ENCODE measurements around the gene CACNG4.
"Not testable (repeated sequence)": the region's sequence is repeated elsewhere in the genome, so short reads cannot be mapped to it uniquely, and the experiment has no call there.

Gene CACNG4

DNA sequence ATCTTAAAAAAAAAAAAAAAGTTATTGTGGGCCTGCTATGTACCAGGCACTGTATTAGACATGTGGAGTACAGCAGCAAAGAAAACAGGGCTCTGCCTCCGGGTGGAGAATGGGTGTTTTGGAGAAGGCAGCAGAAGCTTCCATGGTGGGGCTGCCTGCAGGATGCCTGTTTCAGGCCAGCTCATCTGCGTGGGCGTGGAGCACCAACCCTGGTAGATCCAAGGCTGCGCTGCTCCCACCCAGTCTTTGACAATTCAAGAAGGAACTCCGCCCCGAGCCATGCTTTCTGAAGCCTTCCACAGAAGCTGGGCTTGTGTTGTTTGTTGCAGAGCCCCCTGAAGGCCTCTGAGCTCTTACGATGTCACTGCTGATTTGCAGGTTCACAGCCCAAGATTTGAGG lies 56.7 kb downstream of the CACNG4 start:
- DNase-seq, result no peak

DNA sequence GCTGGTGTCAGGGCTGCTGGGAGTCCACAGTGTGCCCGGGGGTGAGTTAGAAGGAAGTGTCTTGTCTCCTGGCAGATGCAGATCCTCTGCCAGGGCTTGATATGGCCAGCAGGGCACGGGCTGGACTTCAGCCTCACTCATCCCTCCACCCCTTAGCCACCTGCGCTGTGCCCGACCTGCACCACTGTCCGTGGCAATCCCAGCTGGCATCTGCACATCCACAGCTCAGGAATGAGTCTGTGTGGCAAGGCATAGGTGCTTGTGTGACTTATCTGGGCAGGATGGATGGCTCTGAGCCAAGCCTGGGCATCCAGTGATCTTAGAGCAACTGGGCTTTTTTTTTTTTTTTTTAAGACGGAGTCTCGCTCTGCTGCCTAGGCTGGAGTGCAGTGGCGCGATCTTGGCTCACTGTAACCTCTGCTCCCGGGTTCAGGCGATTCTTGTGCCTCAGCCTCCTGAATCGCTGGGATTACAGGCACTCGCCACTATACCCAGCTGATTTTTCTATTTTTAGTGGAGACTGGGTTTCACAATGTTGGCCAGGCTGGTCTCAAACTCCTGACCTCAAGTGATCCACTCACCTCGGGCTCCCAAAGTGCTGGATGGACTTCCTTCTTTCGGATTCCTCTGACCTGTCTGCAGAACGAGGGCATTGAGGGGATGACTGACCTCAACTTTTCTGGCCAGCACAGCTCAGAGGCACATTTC lies 57.4 kb downstream of the CACNG4 start:
- DNase-seq, result no peak

DNA sequence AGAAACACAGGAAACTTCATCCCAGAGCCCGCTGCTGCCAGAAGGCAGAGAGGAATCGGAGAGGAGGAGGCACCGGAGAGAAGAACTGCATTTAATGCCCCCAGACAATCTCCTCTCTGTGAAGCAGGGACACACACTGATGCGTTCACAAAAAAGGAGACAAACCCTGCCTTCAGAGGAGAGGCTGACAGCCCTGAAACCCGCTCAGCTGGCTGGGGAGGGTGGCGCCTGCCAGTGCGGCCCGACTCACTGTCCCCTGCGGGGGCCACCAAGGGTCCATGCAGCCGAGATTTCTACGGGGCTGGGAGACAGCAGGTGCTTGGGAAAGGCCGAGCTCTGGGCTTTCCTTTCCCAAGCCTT lies 57.9 kb downstream of the CACNG4 start:
- DNase-seq, result no peak

DNA sequence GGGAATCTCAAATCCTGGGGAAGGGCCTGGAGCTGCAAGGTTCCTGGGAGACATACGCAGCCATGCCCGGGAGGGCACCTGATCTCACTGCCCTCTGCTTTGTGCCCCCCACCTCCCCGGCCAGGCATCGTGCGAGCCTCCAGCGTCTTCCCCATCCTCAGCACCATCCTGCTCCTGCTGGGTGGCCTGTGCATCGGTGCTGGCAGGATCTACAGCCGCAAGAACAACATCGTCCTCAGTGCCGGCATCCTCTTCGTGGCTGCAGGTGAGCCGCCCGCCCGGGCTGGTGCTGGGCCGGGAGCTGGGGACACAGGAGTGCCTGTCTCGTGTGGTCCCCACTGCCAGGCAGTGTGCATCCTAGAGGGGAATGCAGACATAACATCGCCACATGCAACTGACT lies 60.2 kb downstream of the CACNG4 start:
- no peak for DNase-seq

DNA sequence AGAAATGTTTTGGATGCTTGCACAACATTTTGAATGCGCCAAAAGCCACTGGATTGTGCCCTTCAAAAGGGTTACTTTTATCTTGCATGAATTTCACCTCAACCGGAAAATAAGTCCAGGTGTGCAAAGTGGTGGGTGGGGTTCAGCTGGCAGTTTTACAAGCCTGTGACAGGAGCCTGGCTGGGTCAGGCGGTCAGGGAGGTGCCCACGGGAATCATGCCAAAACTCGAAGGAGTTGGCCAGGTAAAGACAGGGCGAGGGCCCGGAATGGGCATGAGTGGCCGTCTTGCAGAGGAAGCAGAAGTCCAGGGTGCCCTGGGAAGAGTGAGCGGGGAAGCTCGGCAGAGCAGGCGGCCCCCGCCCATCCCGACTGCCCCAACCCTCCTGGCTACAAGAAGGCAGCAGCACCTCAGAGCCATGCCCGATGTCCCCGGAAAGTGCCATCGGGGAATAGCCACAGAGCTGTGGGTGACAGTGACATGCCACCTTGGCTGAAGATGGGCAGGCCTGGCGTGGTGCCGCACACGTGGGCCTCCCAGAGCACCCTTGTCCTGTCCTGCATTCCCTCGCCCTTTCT lies 60.8 kb downstream of the CACNG4 start:
- no peak for DNase-seq

DNA sequence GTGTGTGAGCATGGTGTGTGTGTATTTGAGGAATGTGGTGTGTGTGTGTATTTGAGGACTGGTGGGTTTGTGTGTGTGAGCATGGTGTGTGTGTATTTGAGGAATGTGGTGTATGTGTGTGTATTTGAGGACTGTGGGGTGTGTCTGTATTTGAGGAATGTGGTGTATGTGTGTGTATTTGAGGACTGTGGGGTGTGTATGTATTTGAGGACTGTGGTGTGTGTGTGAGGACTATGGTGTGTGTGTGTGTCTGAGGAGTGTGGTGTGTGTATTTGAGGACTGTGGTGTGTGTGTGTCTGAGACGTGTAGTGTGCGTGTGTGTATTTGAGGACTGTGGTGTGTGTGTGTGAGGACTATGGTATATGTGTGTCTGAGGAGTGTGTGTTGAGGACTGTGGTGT lies 61.8 kb downstream of the CACNG4 start:
- DNase-seq, result no peak

DNA sequence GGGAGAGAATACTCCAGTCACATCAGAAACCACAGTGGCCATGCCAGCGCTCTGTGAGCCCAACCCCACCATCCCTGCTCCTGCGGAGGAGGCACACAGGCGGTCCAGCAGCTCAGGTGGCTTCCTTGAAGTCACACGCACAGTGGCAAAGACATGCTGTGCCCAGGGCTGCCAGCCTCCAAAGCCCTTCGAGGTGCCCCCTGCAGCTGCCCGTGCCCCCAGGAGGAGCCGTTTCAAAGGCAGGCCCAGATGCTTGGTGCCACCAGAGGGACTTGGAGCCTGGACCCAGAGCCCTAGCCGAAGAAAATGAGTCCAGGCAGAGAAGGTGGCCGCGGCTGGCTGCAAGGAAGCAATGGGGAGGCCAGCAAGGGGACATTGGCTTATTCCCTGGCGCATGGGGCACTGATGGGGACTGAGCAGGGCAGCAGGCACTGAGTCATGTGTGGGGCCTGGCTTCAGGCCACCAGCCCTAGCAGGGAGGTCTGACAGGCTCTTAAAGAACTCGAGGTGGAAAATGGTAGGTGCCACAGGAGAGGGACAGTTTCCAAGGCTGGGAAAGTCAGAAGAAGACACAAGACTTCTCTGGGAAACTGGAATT lies 62.6 kb downstream of the CACNG4 start:
- no peak for DNase-seq

DNA sequence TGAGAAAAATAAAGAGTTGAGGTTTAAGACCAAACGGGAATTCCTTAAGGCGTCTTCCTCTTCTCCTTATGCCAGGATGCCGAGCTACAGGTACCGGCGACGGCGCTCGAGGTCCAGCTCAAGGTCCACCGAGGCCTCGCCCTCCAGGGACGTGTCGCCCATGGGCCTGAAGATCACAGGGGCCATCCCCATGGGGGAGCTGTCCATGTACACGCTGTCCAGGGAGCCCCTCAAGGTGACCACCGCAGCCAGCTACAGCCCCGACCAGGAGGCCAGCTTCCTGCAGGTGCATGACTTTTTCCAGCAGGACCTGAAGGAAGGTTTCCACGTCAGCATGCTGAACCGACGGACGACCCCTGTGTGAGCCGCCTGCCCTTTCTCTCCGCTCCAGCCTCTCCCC lies 66.1 kb downstream of the CACNG4 start:
- DNase-seq, result no peak

DNA sequence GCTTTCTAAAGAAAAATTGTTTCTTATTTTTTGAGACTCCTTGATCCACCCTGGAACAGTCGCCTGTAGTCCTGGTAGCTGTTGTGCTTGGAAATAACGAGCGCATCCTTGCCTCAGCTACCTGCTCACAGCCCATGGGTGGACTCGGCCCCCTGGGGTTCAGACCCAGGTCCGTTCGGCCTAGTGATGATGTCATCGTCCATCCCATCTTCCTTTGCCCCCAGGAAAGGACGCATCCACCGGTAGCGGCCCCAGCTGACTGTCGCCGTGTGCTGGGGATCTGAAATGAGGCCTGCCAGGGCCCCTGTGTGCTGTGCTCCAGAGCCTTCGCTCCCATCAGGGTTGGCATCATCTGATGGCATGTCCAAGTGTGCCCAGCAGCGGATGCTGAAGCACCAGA lies 67.9 kb downstream of the CACNG4 start:
- DNase-seq, result no peak

DNA sequence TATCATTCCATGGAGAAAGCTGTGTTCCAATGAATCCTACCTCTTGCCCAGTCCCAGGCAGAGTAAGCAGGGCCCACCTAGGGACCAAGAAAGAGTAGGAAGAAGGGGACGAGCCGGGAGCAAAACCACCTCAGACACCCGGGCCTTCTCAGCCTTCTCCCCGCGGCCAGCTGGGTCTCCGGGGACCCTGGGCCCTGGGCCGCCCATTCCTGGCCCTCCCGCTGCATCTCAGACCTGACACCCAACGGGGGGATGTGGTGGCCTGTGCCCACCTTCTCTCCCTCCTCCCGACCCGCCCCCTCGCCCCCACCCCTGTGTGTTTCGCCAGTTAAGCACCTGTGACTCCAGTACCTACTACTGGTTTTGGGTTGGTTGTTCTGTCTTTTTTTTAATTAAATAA lies 68.5 kb downstream of the CACNG4 start:
- DNase-seq, result no peak

DNA sequence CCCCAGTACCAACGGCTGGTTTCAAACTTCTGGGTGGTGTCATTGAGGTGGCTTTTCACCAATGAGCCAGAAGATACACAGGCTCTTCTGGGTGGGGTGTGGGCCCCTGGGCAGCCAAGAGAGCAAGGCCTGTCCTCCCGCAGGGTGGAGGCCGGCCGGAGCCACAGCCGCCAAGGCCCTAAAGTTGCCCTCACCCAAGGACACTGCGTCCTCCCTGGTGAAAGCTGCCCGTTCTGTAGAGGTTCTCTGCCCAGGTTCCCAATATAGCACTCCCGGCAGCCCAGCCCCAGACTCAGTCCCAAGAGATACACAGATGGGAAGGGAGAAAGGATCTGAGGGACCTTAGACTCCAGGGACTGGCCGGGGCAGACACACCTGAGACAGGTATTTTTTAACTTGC lies 69.1 kb downstream of the CACNG4 start:
- no peak for DNase-seq

DNA sequence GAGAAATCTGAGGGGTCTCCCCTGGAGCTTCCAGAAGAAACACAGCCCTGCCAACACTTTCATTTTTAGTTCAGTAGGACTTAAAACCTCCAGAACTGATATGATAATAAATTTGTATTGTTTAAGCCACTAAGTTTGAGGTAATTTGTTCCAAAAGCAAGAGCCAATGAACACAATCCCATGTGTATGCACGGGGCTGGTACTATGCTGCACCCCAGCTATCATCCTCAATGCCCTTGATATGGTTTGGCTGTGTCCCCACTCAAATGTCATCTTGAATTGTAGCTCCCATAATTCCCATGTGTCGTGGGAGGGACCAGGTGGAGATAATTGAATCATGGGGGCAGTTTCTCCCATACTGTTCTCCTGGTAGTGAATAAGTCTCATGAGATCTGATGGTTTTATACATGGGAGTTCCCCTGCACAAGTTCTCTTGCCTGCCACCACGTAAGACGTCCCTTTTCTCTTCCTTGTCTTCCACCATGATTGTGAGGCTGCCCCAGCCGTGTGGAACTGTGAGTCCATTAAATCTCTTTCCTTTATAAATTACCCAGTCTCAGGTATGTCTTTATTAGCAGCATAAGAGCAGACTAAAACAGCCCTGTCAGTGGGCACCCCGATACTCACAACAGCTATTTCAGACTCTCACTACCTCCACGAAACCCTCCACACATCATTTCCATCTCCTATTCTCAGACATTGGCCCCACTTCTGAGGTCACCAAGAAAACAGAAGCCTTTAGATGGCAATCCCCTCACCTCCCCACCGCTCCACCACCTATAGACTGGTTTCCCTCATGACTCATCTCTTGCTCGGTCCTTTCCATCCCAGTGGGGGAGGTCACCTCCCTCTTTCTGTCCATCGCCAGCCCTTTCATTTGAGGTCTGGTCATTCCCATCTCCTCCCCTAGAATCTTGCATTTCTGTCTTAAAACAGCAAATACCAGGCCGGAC lies 70.9 kb downstream of the CACNG4 start:
- no peak for DNase-seq

DNA sequence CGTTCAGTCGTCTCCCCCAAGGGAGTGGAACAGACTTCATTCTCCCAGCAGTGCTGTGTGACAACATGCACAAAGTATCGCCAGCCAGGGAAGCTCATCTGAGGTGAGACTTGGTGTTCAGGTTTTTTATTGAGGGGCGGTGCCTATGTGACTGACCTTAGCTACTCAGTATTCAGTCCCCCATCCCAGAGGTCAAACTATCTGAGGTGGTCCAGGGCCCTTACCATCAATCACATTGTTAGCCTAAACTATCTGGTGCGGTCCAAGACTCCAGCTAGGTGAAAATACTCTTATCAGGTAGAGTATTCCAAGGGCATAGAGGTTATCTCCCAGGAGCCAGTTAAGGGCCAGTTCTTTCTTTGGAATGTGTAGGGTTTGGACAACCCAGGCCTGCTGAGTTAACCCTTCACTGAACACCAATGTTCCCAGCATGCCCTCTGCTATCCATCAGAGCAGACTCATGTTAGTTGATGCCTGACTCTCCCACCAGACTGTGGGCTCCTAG lies 74.4 kb downstream of the CACNG4 start:
- no peak for DNase-seq

DNA sequence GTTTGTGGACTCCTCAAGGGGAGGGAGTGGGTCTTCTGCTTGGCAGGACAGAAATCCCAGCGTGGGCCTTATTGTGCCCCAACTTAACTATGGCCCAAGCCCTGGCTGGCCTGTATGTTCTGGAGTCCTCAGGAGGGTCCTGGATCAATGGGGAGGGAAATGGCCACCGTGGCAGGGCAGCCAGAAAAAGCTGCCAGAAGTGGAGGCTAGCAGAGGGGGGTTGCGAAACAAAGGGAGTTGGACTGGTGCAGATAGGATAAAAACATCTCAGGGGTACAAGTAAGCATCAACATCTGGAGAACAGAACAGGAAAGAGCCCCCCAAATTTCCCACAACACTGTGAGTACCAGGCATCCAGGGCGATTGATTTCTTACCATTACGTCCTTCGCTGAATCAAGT lies 76.1 kb downstream of the CACNG4 start:
- no peak for DNase-seq

DNA sequence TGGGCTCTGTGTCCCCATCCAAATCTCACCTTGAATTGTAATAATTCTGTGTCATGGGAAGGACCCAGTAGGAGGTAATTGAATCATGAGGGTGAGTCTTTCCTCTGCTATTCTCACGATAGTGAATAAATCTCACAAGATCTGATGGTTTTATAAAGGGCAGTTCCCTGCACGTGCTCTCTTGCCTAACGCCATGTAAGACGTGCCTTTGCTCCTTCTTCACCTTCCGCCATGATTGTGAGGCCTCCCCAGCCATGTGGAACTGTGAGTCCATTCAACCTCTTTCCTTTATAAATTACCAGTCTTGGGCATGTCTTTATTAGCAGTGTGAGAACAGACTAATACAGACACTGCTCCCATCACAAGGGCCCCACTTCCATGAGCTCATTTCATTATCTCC lies 76.6 kb downstream of the CACNG4 start:
- DNase-seq, result not testable (repeated sequence)

DNA sequence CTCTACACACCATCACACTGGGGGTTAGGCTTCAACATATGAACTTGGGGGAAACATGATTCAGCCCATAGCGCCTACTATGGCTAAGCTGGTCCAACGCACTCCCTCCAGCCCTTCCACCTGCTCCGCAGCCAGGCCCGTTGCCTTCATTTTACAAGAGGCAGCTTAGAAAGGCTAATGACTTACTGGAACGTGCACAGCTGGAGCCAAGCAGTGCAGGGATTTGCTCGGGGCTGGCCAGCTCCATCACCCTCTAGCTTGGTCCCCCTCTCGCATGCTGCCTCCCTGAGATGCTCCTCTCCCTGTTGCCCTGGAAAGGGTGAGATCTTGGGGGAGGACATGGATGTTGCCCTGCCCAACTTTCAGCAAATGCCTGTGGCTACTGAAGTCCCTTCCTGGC lies 77.0 kb downstream of the CACNG4 start:
- no peak for DNase-seq

DNA sequence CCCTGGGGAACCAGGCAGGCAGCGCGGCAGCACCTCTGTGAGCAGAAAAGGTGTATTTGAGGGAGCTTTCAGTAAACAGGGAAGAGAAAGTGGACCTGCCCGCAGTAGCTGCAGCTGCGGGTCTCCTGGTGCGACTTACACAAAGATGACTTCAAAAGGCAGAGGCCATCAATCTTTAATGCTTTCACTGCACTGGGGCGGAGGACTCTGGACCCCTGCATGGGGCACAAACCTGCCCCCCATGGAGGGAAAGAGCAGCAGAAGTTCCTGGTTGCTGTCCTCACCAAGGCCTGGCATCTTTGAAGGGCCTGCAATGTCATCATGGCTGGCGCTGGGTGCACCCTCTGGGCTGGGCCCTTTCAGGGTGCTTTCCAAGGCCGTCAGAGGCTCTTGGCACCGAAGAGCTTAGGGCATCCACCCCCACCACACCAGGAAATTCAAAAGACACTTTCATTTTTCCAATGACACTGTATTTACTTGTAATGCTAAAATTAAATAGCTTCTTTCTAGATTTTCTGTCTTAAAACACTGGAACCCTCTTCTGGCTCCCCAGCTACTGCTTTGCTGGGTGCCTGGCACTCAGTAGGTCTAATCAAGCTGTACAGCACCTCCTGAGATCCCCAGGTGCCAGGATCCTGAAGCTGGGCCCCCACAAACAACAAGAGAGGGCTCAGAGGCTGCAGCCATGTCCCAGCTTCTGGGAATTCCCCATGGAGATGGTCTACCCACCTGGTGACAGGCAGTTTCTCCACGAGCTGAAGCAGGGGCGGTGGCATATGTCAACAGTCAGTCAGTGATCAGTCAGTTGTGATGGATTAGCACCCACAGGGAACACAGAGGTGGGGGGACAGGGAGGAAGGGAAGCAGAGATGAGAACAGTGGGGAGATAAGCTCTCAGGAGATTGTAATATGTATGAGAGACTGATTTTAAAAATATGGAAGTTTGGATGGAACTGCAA lies 77.7 kb downstream of the CACNG4 start:
- DNase-seq, result no peak

DNA sequence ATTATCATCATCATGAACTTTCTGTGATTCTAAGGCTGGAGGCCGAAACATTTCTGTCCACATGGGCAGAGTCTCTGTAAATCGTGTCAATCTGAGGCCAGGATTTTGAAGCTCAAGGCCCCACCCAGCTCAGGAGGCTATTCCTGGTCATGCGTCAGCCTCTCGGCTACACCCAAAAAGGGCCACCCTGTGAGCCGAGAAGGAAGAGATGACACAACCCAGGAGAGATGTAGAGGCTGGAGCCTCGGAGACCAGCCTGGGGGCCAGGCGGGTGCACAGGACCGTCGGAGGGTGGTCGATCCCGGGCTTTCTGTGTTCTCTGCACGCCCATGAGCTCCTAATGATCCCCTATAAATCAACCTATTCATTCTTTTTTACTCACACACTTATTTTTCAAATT lies 78.8 kb downstream of the CACNG4 start:
- DNase-seq, result no peak

DNA sequence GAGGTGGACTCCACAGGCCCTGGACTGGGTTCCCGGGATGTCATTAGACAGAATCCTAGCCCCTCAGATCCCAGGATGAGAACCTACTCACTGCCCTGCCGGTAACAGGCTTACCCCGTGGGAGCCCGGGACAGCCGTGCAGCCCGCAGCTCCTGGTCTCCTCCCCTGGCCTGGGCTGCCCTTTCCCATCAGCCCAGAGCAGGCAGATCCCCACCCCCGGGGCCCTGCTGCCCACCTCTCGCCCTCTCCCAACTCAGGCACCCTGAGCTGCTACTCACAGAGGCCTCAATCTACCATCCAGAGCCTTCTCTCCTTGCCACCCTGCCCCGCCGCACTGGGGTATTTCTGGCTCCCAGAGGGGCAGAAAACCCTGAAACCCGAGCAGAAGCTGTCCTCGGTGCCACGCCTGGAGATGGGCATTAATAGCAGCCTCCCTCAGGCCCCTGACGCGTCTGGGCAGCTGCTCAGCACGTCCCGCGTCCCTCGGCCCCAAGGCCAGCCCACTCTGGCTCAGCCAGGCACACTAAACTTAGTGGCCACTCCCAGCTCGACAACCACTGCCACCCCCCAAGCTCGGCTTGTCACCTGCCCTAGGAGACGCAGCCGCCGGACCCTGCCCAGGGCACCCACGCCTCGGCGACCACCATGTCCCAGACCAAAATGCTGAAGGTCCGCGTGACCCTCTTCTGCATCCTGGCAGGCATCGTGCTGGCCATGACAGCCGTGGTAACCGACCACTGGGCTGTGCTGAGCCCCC lies 79.7 kb downstream of the CACNG4 start, which contains the start of gene CACNG1:
CACNG1 (plus strand) TSS at position 539 of the 757 bp plus-strand sequence; CDS start at position 646, 107 bp downstream.
- DNase-seq, result no peak

DNA sequence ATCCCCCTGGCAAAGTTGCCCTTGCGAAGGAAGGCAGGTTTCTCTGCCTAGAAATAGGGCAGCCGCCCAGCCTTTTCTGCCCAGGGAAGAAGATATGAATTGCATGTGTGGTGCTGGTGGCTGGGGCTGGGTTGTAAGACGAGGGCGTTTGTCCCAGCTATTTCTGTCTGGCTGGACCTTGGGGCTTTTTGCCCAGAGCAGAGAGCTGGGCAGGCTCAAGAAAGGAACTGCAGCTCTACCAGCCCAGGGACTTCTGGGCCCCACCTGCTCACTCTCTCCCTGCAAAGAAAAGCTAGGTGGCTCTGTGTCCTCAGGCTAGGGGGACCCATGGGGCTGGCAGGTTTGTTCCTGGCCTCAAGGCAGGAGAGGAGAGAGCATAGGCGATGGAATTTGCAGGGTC lies 80.4 kb downstream of the CACNG4 start:
- DNase-seq, result no peak

DNA sequence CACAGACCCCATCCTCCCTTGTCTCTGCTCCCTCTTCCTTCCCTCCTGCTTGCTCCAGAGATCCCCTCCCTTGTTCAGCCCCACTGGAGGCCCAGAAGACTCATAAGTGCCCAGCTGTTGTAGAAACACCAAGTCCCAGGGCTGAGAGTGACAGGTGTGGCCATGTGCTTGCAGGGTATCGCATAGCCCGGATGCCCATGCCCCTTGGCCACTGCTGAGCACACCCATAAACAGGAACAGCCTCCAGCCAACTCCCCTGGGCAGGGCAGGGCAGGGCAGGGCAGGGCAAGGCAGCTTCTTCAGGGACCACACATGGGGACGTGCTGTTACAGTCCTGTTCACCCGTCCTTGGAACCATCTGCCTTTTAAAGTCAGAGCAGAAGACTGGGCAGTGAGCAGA lies 81.9 kb downstream of the CACNG4 start:
- no peak for DNase-seq

All from SHP77 (cell line).